Putamen (tissue), 1 donor: ENCODE measurements around the gene CFAP100.
A peak's percentile ranks its signal among the peaks of the same experiment; 100 is the strongest.

Experiments
- DNase-seq: peaks from one replicate; pipeline ENCODE4 v3.0.0-alpha.2; 2016; ENCODE audit warnings: low spot score

Gene CFAP100

DNA sequence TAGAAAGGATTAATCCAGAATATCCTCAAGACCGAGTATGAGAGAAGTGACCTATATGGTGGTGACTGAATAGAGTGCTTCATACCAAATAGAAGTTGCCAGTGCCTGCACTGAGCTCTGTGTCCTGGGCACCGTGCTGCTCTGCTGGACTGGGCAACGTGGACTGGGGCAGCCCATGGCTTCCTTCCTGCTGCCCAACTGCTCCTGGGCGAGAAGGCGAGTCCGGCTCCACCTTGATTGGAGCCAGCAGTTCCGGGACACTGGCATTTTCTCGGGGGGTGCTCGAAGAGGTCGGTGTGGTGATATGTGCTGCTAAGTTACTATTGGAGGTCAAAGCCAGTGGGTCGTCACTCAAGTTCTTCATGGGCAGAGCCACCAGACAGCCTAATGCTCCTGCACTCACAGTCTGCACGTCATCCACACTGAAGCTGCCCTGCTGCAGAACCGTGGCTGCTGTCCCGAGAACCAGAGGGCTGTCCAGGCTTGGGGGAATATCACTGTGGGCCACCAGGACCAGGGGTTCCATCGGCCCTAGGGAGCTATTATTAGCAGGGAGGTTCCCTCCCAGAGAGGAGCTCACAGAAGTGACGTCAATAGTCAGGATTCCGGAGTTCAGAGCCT lies 66.9 kb downstream of the CFAP100 start:
- no peak for DNase-seq

DNA sequence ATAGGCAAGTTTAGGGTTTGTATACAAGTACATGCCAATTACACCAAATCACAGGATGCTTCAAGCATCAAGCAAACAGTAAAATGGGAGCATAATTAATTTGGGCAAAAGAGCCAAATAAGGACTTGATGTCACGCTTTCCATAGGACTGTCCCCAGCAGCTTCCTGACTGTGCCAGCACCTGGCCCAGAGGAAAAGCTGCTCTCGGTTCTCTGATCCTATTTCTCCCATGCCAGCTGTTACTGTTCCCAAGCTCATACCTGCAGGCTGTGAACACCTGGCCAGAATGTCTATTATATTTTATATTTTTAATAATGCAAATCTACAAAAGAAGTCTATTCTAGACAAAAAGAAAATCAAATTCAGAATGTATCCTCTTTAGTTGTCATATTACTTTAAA lies 68.8 kb downstream of the CFAP100 start:
- no peak for DNase-seq

DNA sequence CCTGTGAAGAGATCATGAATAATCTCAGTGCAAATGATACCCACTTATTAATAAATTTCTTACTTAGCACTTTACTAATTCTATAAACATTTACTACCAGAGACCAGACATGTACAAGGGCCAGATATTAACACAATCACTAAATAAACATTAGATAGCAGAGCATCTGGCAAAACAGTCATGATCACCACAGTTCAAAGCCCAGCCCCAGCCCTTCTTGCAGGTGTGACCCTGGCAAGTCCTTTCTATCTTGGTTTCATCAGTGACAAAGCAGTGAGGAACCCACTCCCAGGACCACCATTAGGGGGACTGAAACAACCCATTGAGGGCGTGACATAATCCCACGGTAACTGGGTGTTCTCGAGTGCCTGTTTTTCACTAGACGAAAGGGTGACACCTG lies 69.4 kb downstream of the CFAP100 start:
- no peak for DNase-seq

DNA sequence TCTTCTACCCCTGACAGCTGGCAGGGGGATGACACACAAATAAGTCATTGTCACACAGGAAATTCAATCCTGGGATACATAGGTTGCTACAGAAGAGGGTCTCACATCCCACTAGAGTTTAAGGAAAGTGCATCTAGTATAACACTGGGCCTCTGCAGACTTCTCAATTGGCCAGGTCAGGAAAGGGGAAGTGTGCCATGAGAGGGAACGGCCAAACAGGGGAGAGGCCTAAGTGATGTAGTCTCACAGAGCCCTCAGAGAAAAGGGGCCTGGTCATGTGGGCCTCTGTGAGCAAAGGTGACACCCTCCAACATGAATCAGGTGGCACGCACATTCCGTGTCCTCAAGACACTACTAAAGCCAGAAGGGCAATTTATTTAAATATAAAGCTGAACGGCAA lies 69.8 kb downstream of the CFAP100 start:
- no peak for DNase-seq

DNA sequence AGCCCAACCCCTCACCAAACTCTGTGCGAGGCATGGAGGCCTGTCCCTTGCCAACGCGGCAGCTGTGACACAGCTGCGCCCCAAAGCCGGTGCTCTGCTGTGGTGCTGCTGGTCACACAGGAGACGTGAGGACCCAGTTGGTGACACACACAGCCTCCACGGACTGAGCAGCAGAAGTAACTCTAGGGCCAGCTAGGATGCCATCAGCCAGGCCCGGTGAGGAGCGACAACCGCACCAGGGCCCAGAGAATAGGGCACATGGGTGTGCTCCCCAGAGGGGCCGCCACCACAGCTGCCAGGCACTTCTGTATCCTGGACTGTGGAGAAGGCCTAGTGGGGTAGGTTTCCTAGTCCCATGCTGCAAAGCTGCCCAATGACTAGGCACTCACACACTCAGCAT lies 70.3 kb downstream of the CFAP100 start:
- DNase-seq = no peak

DNA sequence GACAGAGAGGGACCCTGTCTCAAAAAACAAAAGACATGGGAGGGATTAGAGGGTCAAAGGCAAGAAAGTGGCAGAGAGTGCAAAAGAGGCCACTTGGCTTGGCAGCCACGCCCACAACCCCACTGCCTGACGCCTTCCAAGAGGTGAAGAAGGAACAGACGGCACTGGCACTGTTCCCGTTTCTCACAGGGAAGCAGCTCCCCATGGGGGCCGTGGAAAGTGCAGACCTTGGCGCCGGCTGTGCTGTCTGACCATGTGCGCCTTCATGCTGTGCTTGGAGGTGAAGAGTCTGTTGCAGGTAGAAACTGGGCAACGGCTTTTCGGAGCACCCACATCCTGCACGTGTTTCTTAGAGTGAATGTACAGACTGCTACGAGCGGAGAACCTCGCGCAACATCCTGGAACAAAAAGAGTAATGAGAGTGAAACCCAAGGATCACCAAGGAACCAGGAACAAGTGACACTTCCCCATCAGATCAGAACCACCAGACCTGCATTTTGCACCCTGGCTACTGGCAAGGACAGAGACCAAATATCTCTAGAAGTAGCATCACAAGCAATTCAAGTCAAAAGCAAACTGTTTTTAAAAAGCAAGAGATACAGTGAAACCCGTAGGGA lies 71.3 kb downstream of the CFAP100 start:
- no peak for DNase-seq

DNA sequence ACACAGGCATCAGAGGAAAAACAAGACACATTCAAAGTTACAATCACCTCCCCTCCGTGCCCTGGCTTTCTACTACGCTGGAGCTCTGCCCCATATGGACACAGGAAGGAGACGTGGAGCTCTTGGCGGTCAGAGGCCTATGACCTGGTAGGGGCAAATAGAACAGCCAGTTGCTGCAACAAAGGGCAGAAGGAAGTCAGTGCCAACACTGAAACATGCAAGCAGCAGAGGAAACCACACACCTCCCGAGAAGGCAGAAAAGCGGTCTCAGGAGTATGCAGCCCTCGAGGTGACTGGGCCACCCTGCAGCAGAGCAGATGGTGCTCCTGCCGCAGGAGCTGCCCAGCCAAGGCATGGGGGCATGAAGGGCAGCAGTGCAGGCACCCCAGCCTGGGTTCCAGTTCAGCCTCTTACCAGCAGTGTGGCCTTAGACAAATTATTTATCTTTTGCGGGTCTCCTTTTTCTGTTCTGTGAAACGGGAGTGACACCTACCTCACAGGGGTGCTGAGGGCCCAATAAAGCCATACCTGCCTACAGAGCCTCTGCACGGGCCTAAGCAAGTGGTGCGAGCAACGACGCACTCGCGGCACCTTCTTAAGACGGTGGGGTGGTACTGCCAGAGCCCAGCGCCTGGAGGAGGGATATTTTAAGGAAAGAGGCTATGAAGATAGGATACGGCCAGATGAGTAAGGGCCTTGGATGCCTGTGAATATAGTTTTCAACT lies 72.3 kb downstream of the CFAP100 start:
- no peak for DNase-seq

DNA sequence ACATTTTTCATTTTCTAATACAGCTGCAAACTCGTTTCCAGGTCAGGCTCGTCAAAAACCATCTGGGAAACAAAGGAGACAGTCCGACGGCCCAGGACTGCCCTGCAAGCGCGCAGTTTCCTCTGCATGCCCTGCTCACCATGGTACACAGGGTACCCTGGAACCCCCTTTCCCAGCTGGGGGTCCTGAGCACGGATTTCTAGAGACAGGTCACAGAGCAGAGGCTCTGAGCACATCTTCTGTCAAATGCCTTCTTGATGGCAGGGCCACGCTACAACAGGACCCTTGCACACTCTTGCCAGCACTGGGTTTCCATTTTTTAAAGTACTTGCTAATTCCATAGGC lies 72.9 kb downstream of the CFAP100 start:
- DNase-seq = no peak

DNA sequence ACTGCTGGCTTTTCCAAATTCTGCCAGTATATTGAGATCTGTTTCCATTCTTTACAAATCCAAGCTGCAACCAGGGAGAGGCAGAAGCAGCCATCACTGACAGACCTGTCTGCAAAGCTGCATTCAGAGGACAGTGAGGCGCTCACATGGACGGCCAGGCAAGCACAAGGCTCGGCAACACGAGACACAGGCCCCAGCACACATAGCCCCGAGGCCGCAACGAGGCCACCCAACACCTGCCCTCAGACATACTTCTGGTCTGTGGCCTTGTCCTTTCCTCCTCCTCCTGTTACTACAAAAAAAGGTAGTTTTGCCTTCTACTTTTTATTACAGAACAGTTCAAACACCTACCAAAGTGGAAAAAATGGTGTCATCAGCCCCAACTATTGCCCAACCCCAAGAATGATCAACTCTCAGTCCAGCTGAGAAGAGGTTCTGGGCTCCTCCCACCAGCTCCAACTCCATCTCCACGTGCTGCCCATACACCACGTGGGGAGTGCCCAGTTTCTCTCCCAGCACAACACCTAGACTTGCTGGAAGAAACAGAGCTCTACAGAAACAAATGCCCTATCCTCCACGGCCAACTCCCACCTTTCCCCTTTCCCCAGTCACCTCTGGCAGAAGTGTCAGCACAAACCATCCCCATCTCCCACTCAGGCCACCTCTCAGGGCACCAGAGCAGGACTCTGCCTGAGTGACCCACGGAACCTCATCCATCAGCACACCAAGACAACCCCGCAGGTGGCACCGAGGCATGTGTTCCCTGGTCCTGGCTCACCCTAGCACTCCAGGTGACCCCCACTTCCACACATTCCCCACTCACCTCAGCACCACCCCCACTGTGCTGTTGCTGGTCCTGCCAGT lies 73.6 kb downstream of the CFAP100 start:
- DNase-seq = no peak

DNA sequence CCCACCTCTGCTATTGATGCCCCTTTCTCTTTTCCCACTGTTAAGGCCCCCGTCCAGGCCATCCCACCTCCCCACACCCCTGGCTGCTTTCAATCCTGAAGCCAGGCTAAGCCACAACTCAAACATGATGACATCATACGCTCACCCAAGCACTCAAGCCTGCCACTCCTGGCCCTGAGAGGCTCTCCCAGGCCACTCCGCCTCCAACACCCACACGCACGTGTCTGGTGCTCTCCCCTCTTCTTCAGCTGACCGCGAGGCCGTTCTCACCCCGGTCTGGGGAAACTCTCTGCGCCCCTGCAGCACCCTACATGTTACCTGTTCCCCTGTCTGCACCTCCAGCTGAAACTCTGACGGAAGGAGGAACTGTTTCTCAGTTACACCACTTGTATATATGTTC lies 74.8 kb downstream of the CFAP100 start:
- no peak for DNase-seq

DNA sequence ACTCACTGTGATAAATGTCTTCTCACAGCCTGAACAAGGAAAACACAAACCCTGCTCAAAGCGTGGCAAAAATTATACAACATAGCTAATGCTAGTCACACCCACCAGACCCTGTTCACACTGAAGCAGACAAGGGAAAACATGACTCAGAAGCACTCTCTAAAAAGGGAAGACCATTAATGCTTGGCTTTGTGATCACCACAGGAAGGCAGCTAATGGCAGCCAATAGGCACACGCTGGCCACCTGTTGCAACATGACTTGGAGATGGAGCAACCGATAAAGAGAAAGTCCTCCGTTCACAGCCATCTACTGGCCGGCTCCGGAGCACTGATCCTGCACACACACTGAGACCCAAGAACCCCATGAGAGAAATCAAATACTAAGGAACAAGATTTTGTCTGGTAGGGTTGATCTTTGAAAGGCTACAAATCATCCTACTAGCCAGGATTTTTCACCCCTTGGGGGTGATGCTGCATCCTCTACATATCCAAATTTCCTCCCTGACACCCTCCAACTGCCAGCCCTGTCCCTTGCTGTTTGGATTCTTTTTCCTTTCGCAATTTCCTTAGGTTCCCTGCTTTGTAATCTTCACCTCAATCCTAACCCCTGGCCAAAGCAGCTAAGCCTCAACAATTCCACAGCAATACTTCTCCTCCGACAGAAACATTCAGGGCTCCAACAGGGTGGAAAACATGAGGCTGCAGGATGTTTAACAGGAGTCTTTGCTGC lies 77.7 kb downstream of the CFAP100 start:
- DNase-seq = peak; percentile 37

DNA sequence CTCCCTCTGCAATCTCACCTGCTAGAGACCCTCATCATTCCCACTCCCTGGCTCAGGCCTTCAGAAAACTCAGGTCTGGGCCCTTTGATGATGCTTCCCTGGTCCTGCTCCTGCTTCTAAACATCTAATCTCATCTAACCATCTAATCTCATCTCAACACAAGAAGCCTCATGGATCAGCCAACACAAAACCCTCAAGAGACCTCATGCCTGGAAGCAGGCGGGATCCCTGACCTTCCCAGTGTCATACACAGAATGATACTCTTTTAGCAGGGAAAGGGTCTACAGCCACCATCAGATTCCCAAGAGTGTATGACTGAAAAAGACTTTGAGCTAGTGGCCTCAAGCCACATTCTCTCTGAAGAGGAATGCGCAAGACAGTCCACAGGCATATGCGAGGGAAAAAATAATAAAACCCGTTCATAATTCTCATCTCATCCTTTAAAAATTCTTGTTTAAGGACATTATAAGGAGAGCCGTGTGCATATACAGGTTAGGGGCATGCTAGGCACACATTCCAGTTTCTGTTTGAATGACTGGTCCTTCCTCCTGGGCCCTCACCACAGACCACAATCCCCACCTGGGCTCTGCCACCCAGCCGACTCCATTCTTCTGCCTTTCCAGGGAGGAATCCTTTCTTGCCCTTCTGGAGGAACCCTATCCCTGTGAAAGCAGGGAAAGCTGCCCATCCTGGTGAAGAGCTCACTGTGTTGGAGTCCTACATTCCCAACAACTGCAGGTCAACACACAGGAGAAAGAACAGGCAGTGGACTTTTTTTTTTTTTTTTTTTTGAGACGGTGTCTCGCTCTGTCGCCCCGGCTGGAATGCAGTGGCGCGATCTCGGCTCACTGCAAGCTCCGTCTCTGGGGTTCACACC lies 78.8 kb downstream of the CFAP100 start:
- no peak for DNase-seq

DNA sequence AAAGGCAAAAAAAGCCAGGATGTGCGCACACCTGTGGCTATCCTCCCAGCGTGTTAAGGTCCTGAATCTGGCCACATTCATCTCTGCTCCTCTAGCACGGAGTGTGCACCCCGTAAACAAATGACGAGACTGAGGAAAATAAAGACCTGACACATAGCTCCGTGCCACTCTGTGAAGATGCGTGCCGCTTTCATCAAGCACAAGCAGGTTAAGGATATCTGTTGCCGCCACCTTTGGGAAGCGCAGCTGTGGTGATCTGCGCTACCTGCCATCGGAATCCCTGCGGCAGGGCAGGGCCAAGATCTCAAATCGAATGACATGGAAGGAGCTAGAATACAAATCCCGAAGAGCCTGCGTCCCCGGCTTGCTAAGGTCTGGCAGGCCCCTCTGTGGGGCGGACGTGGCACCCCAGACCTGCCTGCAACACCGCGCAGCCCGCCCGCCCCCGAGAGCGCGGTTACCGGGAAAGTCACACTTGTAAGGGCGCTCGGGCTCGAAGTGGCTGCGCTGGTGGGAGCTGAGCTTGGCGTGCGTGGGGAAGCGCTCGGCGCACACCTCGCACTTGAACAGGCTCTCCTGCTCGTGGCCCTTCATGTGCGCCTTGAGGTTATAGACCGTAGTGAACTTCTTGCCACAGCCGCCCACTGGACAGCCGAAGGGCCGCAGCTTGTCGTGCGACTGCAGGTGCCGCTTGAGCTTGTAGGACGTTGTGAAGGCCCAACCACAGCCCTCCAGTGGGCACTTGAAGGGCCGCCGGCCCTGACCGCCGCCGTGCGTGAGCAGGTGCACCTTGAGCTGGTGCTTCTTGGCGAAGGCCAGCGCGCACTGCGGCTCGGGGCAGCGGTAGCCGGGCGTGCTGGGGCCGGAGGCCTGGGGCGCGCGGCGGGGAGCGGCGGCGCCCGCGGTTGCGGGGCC lies 80.0 kb downstream of the CFAP100 start:
- no peak for DNase-seq

DNA sequence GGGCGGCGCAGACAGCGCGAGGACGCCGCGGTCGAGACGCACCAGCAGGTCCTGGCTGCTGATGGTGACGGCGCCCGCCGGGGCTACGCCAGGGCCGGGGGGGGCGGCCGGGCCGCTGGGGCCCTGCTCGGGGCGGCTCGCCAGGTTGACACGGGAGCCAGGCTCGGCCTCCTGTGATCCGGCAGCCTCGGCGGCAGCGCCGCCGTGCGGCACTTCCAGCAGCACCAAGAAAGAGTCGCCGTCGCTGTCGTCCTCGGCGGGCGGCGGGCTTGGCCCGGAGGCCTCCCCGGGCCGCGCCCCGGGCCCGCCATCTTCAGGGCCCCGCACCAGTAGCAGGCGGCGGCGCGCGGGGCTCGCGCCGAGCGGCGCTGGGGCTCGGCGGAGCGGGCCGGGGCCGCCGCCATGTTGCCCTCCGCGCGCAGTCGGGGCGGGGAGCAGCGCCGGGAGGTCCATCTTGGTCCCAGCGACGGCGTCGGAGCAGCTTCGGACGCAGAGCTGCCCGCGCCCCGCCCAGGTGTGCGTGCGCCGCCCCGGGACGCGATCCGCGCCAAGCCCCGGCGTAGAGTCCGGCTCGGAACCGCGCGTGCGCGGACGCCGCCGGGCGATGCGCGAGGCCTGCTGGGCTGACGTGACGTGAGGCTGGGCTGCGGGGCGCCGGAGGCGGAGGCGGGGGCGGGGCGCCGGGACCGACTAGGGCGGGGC lies 80.9 kb downstream of the CFAP100 start, which contains the start of gene ZXDC:
ZXDC (minus strand) TSS at position 479 of the 702 bp plus-strand sequence; CDS start at position 453, 26 bp downstream.
- DNase-seq = peak; percentile 93

DNA sequence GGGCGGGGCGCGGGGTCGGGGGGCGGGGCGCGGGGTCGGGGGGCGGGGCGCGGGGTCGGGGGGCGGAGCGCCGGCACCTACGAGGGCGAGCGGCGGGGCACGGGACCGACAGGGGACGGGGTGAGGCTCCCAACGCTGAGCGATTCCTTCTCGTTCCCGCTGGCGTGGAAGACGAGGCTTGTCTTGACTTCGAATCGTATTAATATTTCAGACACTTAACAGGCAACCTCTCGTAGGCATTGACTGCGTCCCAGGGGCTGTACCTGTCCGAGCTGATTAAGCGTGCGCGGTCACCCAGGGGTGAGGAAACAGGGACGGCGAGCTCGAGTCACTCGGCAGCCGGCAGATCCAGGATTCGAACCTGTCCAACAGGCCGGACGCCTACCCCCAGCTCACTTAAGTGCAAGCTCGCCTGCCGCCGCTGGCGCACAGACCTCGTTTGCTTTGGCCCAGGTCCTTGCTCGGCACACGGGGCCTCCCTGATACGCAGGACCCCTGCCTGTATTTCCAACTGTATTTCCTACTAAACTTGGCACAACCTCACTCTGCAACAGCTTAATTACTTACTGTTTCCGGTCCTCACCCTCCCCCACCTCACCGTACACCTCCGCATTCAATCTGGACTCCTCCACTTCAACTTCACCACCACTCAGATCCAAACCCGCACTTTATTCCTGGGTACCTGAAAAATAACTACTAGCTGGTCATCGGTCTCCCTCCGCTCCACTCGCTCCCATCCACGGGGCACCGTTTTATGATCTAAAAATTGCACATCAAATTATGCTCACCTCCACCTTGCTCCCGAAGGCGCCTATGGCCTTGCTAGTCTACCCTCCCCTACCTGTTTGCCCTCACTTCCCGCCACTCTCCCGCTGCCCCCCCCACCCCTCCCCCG lies 81.7 kb downstream of the CFAP100 start:
- peak; percentile 65 for DNase-seq

DNA sequence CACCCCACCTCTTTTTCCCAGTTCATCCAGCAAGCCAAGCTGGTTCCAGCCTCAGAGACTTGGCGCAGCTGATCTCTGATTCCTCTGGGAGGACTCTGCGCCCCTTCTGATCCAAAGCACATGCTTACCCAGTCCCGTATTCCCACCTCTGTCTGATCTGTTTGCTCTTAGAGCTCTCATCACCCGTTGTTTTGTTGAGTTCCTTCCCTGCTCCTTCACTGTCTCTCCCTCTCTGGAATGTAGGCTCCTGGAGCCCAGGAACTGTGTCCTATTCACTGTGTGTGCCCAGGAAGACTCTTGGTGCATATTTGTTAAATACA lies 82.3 kb downstream of the CFAP100 start:
- no peak for DNase-seq

DNA sequence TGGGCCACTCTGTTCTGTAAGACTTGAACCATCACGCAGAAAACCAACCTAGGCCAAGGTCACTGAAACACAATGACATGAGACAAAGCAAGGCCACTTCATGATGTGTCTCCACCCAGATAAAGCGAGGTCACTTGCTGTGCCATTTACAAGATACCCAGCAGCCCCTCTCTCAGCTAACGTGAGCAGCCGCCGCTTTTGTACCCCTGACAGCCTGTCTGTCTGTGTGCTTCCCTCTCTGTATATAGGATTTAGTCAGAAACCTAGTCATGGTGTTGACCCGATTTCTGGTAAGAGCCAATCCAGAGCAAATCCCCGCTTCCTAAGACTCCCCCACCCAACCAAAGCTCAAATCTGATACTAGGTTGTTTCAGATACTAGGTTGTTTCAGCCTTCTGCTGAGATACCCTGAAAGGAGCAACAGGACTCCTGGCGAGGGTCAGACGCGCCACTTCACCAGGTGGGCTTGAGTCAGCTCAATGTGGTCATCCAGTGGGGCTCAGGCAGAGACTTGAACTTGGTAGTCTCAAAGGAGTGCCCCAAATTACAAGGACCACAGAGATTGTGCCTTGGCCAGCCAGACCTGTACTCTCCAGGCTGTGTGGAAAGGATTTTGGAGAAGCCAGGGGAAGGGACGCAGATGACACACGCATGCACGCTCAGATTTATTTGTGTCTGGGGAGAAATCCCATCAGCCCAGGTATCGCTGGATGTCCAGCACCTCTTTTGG lies 84.0 kb downstream of the CFAP100 start:
- DNase-seq = no peak

DNA sequence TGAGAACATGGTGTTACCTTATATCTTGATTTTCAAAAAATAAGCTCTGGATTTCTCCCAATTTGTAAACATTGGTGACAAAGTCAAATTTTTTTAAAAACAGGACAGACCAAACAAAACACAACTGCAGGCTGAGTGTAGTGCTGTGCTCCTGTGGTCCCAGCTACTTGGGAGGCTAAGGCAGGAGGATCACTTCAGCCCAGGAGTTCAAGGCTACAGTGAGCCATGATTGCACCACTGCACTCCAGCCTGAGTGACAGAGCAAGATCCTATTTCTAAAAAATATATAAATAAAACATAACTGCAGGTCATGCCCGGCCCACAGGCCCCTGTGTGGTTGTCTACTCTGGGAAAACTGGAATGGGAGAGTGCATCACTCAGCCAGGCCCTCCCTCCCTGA lies 84.9 kb downstream of the CFAP100 start:
- DNase-seq = no peak
